Nephron progenitor cell (in vitro differentiated cells): ENCODE results near the gene CSMD2.

Source experiments
- DNase-seq: peaks from one replicate; pipeline ENCODE4 v3.0.0; 2021
- H3K27ac Mint-ChIP-seq: 2 replicates; pipeline ENCODE4 v1.8.0; 2021; ENCODE audit warnings: mild to moderate bottlenecking, moderate library complexity, mixed read lengths
- H3K27me3 Mint-ChIP-seq: 2 replicates; pipeline ENCODE4 v1.8.0; 2021; ENCODE audit warnings: mild to moderate bottlenecking, low read depth, mixed read lengths; ENCODE audit not compliant: poor library complexity
- H3K36me3 Mint-ChIP-seq: 2 replicates; pipeline ENCODE4 v1.8.0; 2021; ENCODE audit warnings: low read depth, mixed read lengths
- H3K4me1 Mint-ChIP-seq: 2 replicates; pipeline ENCODE4 v1.8.0; 2021; ENCODE audit warnings: mixed read lengths
- H3K4me3 Mint-ChIP-seq: 2 replicates; pipeline ENCODE4 v1.8.0; 2021; ENCODE audit warnings: mild to moderate bottlenecking, moderate library complexity, mixed read lengths
- H3K9me3 Mint-ChIP-seq: 2 replicates; pipeline ENCODE4 v1.8.0; 2021; ENCODE audit warnings: mild to moderate bottlenecking, moderate library complexity, mixed read lengths
- CTCF ChIP-seq: fragments of 200-600 bp; sonication (generic); IDR thresholded peaks from 2 replicates; pipeline ENCODE4 v1.5.0; 2021; ENCODE audit warnings: antibody characterized with exemption

Gene CSMD2

GRCh38 chr1:33897092-33897725, 267.8 kb downstream of the CSMD2 start:
- DNase-seq: no peak
- H3K4me1 Mint-ChIP-seq: peaks cover 1% of the 10 kb centered on the region

GRCh38 chr1:33895976-33896375, 269.1 kb downstream of the CSMD2 start:
- no peak for DNase-seq
- no peak for TF ChIP-seq CTCF
- H3K27me3 Mint-ChIP-seq: peaks cover 3% of the 10 kb centered on the region
- no peak overlapping the region for H3K4me3 Mint-ChIP-seq
- H3K4me1 Mint-ChIP-seq: no peaks in the 10 kb centered on the region
- no peak overlapping the region for H3K27ac Mint-ChIP-seq
- H3K36me3 Mint-ChIP-seq: no peaks in the 10 kb centered on the region
- peaks cover under 1% of the 10 kb centered on the region for H3K9me3 Mint-ChIP-seq

More at GRCh38 chr1:33897092-33897725, 267.8 kb downstream of the CSMD2 start:
- TF ChIP-seq CTCF: no peak
- no peak overlapping the region for H3K27ac Mint-ChIP-seq
- no peaks in the 10 kb centered on the region for H3K36me3 Mint-ChIP-seq
- no peak overlapping the region for H3K4me3 Mint-ChIP-seq
- no peaks in the 10 kb centered on the region for H3K9me3 Mint-ChIP-seq
- H3K27me3 Mint-ChIP-seq: peaks cover 3% of the 10 kb centered on the region

GRCh38 chr1:33895396-33895795, 269.6 kb downstream of the CSMD2 start:
- H3K9me3 Mint-ChIP-seq: peaks cover 3% of the 10 kb centered on the region
- no peak overlapping the region for H3K27ac Mint-ChIP-seq
- no peaks in the 10 kb centered on the region for H3K4me1 Mint-ChIP-seq
- H3K27me3 Mint-ChIP-seq: peaks cover 3% of the 10 kb centered on the region
- H3K36me3 Mint-ChIP-seq: no peaks in the 10 kb centered on the region
- no peak for DNase-seq
- TF ChIP-seq CTCF: no peak
- no peak overlapping the region for H3K4me3 Mint-ChIP-seq

- peaks cover 10% of the 10 kb centered on the region for H3K9me3 Mint-ChIP-seq
- no peak overlapping the region for H3K27ac Mint-ChIP-seq
- no peaks in the 10 kb centered on the region for H3K4me1 Mint-ChIP-seq
- no peak for TF ChIP-seq CTCF
- DNase-seq: no peak
- H3K36me3 Mint-ChIP-seq: no peaks in the 10 kb centered on the region
- H3K4me3 Mint-ChIP-seq: no peak overlapping the region
- no peaks in the 10 kb centered on the region for H3K27me3 Mint-ChIP-seq
These were observed 271.7 kb downstream of the CSMD2 start for GRCh38 chr1:33893147-33893830.

- peaks cover 10% of the 10 kb centered on the region for H3K9me3 Mint-ChIP-seq
- no peaks in the 10 kb centered on the region for H3K27me3 Mint-ChIP-seq
- no peak for DNase-seq
- no peaks in the 10 kb centered on the region for H3K4me1 Mint-ChIP-seq
- TF ChIP-seq CTCF: no peak
- H3K4me3 Mint-ChIP-seq: no peak overlapping the region
- H3K36me3 Mint-ChIP-seq: no peaks in the 10 kb centered on the region
- no peak overlapping the region for H3K27ac Mint-ChIP-seq
These were observed 278.5 kb downstream of the CSMD2 start for GRCh38 chr1:33886496-33886895.

- Mint-ChIP-seq H3K36me3 (no peaks in the 10 kb centered on the region), H3K9me3 (no peaks in the 10 kb centered on the region), H3K4me1 (no peaks in the 10 kb centered on the region), H3K27ac (no peak overlapping the region), H3K27me3 (peaks cover 3% of the 10 kb centered on the region), H3K4me3 (no peak overlapping the region)
- no peak for TF ChIP-seq CTCF
- no peak for DNase-seq
These were observed 284.7 kb downstream of the CSMD2 start for GRCh38 chr1:33880305-33880704.
